Measurements from ENCODE around the gene LETM1. TPM values are rescaled to one million over a fixed set of nuclear protein-coding genes. Genes with fewer than 3 reads are reported as not detected.

The LETM1 gene
- total and polyA plus RNA-seq, 2 of the 13 experiments (the other 11 are each of a cell fraction or from before 2014, with no cell fraction given) = 9.7 to 41.6 TPM

DNA sequence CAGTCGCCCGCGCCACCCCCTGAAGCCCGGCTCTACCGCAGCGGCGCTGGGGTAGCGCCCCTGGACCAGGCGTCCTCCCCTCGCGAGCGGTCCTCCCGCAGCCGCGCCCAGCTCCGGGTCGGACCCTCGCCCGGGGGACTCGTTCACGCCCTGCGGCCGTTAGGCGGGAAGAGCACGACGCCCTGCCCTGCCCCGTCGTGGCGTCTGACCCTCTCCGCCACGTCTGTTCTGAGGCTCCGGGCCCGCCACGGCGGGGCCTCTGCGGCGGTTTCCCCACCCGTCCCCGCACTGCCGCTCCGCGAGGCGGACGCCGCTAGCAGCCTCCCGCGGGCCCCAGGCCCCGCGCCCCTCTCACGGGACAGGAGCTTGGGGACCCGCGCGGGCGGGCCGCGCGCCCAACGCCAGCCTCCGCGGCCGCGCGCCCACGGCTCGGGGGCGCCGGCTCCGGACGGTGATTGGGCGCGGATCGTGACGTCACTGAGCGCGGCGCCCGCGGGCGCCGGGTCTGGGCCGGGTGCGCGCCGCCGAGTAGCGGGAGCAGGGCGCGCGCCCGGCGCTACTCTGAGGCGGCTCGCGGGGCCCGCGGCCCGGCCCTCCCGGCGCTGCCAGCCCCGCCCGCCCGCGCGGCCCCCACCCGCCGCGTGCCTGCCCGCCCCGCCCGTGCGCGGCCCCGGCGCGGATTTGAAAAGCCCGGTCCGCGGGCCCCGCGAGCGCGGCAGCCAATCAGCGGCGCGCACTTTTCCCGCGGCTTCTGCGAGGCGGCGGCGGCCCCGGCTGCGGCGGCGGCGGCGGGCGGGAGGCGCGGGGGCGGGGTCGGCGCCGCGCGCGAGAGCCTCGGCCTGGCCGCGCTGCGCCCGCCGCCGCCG lies 14.9 kb upstream of the LETM1 start, which contains the start of gene NSD2 (continued):
- TF ChIP-seq, protein P1, sequence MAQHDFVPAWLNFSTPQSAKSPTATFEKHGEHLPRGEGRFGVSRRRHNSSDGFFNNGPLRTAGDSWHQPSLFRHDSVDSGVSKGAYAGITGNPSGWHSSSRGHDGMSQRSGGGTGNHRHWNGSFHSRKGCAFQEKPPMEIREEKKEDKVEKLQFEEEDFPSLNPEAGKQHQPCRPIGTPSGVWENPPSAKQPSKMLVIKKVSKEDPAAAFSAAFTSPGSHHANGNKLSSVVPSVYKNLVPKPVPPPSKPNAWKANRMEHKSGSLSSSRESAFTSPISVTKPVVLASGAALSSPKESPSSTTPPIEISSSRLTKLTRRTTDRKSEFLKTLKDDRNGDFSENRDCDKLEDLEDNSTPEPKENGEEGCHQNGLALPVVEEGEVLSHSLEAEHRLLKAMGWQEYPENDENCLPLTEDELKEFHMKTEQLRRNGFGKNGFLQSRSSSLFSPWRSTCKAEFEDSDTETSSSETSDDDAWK (CRISPR knock-in tag; IDR thresholded peaks at IDR 0.05) = no peak
- TF ChIP-seq MTF2 (CRISPR knock-in tag; IDR thresholded peaks at IDR 0.05; ENCODE audit: borderline replicate concordance) = no peak
- peak; percentile 51; the same call in 1 of the 2 replicates for TF ChIP-seq PRDM15 (CRISPR knock-in tag; IDR thresholded peaks at IDR 0.05)
- peak; percentile 47; the same call in 1 of the 2 replicates for TF ChIP-seq FOXP4 (CRISPR knock-in tag; IDR thresholded peaks at IDR 0.05)
- TF ChIP-seq, protein P2, sequence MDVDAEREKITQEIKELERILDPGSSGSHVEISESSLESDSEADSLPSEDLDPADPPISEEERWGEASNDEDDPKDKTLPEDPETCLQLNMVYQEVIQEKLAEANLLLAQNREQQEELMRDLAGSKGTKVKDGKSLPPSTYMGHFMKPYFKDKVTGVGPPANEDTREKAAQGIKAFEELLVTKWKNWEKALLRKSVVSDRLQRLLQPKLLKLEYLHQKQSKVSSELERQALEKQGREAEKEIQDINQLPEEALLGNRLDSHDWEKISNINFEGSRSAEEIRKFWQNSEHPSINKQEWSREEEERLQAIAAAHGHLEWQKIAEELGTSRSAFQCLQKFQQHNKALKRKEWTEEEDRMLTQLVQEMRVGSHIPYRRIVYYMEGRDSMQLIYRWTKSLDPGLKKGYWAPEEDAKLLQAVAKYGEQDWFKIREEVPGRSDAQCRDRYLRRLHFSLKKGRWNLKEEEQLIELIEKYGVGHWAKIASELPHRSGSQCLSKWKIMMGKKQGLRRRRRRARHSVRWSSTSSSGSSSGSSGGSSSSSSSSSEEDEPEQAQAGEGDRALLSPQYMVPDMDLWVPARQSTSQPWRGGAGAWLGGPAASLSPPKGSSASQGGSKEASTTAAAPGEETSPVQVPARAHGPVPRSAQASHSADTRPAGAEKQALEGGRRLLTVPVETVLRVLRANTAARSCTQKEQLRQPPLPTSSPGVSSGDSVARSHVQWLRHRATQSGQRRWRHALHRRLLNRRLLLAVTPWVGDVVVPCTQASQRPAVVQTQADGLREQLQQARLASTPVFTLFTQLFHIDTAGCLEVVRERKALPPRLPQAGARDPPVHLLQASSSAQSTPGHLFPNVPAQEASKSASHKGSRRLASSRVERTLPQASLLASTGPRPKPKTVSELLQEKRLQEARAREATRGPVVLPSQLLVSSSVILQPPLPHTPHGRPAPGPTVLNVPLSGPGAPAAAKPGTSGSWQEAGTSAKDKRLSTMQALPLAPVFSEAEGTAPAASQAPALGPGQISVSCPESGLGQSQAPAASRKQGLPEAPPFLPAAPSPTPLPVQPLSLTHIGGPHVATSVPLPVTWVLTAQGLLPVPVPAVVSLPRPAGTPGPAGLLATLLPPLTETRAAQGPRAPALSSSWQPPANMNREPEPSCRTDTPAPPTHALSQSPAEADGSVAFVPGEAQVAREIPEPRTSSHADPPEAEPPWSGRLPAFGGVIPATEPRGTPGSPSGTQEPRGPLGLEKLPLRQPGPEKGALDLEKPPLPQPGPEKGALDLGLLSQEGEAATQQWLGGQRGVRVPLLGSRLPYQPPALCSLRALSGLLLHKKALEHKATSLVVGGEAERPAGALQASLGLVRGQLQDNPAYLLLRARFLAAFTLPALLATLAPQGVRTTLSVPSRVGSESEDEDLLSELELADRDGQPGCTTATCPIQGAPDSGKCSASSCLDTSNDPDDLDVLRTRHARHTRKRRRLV (CRISPR knock-in tag; IDR thresholded peaks at IDR 0.05) = no peak
- TF ChIP-seq, protein P3, sequence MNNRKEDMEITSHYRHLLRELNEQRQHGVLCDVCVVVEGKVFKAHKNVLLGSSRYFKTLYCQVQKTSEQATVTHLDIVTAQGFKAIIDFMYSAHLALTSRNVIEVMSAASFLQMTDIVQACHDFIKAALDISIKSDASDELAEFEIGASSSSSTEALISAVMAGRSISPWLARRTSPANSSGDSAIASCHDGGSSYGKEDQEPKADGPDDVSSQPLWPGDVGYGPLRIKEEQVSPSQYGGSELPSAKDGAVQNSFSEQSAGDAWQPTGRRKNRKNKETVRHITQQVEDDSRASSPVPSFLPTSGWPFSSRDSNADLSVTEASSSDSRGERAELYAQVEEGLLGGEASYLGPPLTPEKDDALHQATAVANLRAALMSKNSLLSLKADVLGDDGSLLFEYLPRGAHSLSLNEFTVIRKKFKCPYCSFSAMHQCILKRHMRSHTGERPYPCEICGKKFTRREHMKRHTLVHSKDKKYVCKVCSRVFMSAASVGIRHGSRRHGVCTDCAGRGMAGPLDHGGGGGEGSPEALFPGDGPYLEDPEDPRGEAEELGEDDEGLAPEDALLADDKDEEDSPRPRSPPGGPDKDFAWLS (CRISPR knock-in tag; IDR thresholded peaks at IDR 0.05; ENCODE audit: borderline replicate concordance) = no peak
- TF ChIP-seq ZFP91 (CRISPR knock-in tag; IDR thresholded peaks at IDR 0.05; ENCODE audit: borderline replicate concordance) = peak; percentile 72; the same call in 1 of the 2 replicates
- TF ChIP-seq RNF2 (conservative IDR thresholded peaks at IDR 0.05; ENCODE audit: low read depth) = peak; percentile 96
- peak; percentile 61 for TF ChIP-seq ISL2 (CRISPR knock-in tag; IDR thresholded peaks at IDR 0.05)
